GM18502 (cell line): ENCODE data around the gene PLEKHM1.

Source experiments
- ATAC-seq: cut with Tn5 transposase; IDR thresholded peaks from one replicate; pipeline ENCODE4 v1.9.1; 2021; ENCODE audit warnings: mild to moderate bottlenecking; ENCODE audit not compliant: unreplicated experiment, poor library complexity

The PLEKHM1 gene

GRCh38 chr17:45405250-45406086 lies 85.1 kb downstream of the PLEKHM1 start:
- no peak for ATAC-seq

- ATAC-seq, result no peak
These were observed 85.7 kb downstream of the PLEKHM1 start for GRCh38 chr17:45404870-45405249.

- ATAC-seq, result no peak
These were observed 86.5 kb downstream of the PLEKHM1 start for GRCh38 chr17:45403906-45404490.

GRCh38 chr17:45402916-45403315 lies 87.6 kb downstream of the PLEKHM1 start:
- ATAC-seq, result no peak

GRCh38 chr17:45398800-45399199 lies 91.7 kb downstream of the PLEKHM1 start:
- no peak for ATAC-seq

GRCh38 chr17:45397796-45398195 lies 92.7 kb downstream of the PLEKHM1 start:
- ATAC-seq, result no peak

- ATAC-seq, result no peak
These were observed 93.9 kb downstream of the PLEKHM1 start for GRCh38 chr17:45396496-45397205.

GRCh38 chr17:45395569-45396415 lies 94.7 kb downstream of the PLEKHM1 start:
- ATAC-seq, result no peak

- ATAC-seq, result no peak
These were observed 95.5 kb downstream of the PLEKHM1 start for GRCh38 chr17:45394913-45395568.

- no peak for ATAC-seq
These were observed 96.0 kb downstream of the PLEKHM1 start for GRCh38 chr17:45394564-45394912.

GRCh38 chr17:45394091-45394490 lies 96.4 kb downstream of the PLEKHM1 start:
- ATAC-seq, result no peak

GRCh38 chr17:45393411-45393810 lies 97.1 kb downstream of the PLEKHM1 start:
- no peak for ATAC-seq

GRCh38 chr17:45391918-45392317 lies 98.6 kb downstream of the PLEKHM1 start:
- ATAC-seq, result no peak

- no peak for ATAC-seq
These were observed 99.2 kb downstream of the PLEKHM1 start for GRCh38 chr17:45391291-45391690.

- ATAC-seq, result no peak
These were observed 101.2 kb downstream of the PLEKHM1 start for GRCh38 chr17:45389354-45389753.

GRCh38 chr17:45388604-45389325 lies 101.8 kb downstream of the PLEKHM1 start:
- no peak for ATAC-seq

- ATAC-seq, result no peak
These were observed 102.8 kb downstream of the PLEKHM1 start for GRCh38 chr17:45387739-45388138.

- no peak for ATAC-seq
These were observed 104.3 kb downstream of the PLEKHM1 start for GRCh38 chr17:45386178-45386577.
